HT-29 (cell line): ENCODE results near the gene APOL3. TPM values are rescaled to one million over a fixed set of nuclear protein-coding genes. Genes with fewer than 3 reads are reported as not detected.
"Not testable (repeated sequence)": the region's sequence is repeated elsewhere in the genome, so short reads cannot be mapped to it uniquely, and the experiment has no call there.

Experiments
- DNase-seq: peaks from one replicate; pipeline ENCODE4 v3.0.0-alpha.2; 2015; ENCODE audit warnings: low spot score
- total RNA-seq: library from RNA; depleted of rRNA; stranded (reverse); fragments of >200 nt; shearing (Covaris generic); gene quantifications from 2 replicates; pipeline ENCODE4 v1.2.3, GENCODE V29; 2014; rRNA removed

APOL3 gene
- total RNA-seq, 1 experiment from 2014 or later: 1.7 TPM

- DNase-seq: no peak
Measured at GRCh38 chr22:36104435-36104834, 56.1 kb downstream of the APOL3 start.

- DNase-seq: no peak
Measured at GRCh38 chr22:36103891-36104290, 56.7 kb downstream of the APOL3 start.

GRCh38 chr22:36102995-36103394 is 57.6 kb downstream of the APOL3 start:
- DNase-seq: no peak

- DNase-seq: no peak
Measured at GRCh38 chr22:36101756-36102155, 58.8 kb downstream of the APOL3 start.

GRCh38 chr22:36100908-36101307 is 59.6 kb downstream of the APOL3 start:
- DNase-seq: not testable (repeated sequence)

- no peak for DNase-seq
Measured at GRCh38 chr22:36100134-36100824, 60.3 kb downstream of the APOL3 start.

GRCh38 chr22:36099561-36099960 is 61.0 kb downstream of the APOL3 start:
- DNase-seq: not testable (repeated sequence)

- DNase-seq: no peak
Measured at GRCh38 chr22:36097880-36098279, 62.7 kb downstream of the APOL3 start.

- not testable (repeated sequence) for DNase-seq
Measured at GRCh38 chr22:36090772-36091171, 69.8 kb downstream of the APOL3 start.

Other genes starting within 250 kb of the APOL3 start
- 43.0 and 43.3 TPM in 2 replicates for gene RBFOX2, start 131.9 kb downstream of the APOL3 start, total RNA-seq
- gene APOL4, start 41.1 kb upstream of the APOL3 start, total RNA-seq: 0.65 TPM in 1 of 2 replicates, not detected in the other
- gene APOL2, start 78.8 kb upstream of the APOL3 start, total RNA-seq: 16.0 and 20.8 TPM in 2 replicates
- 8.4 and 15.2 TPM in 2 replicates for gene APOL1, start 92.4 kb upstream of the APOL3 start, total RNA-seq
- gene MYH9, start 227.2 kb upstream of the APOL3 start, total RNA-seq: 258 and 259 TPM in 2 replicates